Pulmonary artery endothelial cell (primary cell): ENCODE measurements around the gene CCDC30. TPM values are rescaled to one million over a fixed set of nuclear protein-coding genes. Genes with fewer than 3 reads are reported as not detected.
"Not testable (repeated sequence)": the region's sequence is repeated elsewhere in the genome, so short reads cannot be mapped to it uniquely, and the experiment has no call there.

Source experiments
- DNase-seq: peaks from one replicate; pipeline ENCODE4 v3.0.0-alpha.2; 2011; ENCODE audit warnings: low read depth, low spot score
- total RNA-seq: library from RNA; depleted of rRNA; stranded (reverse); fragments of >200 nt; gene quantifications from 2 replicates; pipeline ENCODE4 v1.2.3, GENCODE V29; 2014

CCDC30 gene
- total RNA-seq, 1 donor from 2014 or later: 0.53 TPM

GRCh38 chr1:42657201-42657600 is 194.1 kb downstream of the CCDC30 start:
- no peak for DNase-seq

DNA sequence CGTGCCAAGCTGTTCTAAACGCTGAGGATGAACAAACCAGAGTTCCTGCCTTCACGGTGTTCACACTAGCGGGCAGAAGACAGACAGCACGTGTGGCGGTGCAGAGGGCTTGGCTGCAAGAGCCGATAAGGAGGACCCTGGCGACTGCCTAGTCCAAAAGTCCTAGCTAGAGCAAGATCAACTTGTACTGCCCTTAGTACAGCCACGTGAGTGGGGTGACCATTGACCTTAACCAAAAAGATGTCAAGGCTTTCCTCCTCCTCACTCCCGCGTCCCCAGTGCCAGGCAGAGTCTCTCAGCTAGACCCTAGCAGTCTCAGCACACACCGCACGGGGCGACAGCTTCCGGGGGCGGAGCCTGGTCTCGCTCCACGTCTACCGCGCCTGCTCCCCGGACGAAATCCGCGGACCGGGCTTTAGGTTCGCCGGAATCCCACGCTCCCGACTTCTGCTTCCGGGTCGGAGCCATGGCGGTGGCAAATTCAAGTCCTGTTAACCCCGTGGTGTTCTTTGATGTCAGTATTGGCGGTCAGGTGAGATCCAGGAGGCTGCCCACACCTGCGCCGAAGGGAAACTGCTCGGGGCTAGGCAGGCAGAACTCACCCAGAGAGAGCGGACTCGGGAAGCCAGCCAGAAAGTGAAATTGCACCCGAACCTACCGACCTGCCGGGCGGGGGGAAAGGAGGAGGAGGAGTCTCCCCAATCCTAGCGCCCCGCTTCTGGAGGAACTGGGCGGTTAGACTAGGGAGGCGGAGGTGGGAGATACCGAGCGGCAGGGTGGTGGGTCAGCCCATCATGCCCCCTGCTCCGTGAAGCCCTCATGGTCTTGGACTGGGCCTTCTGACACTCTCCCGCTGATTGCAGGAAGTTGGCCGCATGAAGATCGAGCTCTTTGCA is 195.1 kb downstream of the CCDC30 start, which contains the start of gene PPIH:
TSS of gene PPIH (plus strand) at position 443 of the 896 bp plus-strand sequence. CDS start at position 467, 24 bp downstream.
- peak; percentile 67 for DNase-seq

DNA sequence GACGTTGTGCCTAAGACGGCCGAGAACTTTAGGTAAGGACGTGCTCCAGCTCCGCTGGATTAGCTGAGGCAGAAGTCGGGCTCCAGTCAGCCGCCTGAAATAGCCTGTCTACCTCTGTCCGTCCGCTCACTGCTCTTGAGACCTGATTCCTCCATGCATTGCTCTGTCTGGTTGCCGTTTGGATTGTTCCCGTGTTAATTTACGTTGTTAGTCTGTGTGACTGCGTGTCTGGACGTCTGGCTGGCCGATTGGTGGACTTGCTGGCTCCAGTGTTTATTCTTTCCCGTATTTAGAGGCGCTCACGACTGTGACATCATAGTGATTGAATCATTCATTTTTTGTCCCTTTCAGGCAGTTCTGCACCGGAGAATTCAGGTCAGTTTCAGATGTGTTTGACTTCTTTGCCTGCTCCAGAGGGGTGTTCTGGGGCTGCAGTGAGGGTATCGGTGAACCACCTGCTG is 195.8 kb downstream of the CCDC30 start:
- no peak for DNase-seq

DNA sequence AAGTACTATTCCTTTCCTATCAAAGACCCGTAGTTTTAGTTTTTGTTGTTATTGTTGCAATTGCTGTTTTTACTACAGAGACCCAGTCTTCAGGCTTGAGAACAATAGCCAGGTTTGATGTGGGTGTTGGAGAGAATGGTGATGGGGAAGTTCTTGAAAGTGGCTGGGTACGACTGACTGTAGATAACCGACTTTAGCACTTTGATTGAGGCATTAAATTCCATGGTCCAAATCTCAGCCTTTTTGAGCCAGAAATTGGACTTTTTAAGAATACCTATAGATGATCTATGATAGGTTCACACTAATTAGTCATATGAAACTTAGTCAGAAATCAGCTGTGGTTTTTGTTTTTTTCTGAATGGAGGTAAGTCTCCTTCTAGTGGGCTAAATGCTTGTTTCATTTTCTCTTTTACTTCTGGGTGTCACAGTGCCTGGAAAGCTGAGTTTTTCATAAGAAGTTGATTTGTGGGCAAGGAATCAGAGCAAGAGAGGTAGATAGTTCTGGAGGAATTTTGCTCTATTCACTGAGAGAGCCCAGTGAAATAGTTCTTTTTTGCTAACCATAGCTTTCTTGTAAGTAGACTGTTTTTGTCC is 197.9 kb downstream of the CCDC30 start:
- DNase-seq: no peak

DNA sequence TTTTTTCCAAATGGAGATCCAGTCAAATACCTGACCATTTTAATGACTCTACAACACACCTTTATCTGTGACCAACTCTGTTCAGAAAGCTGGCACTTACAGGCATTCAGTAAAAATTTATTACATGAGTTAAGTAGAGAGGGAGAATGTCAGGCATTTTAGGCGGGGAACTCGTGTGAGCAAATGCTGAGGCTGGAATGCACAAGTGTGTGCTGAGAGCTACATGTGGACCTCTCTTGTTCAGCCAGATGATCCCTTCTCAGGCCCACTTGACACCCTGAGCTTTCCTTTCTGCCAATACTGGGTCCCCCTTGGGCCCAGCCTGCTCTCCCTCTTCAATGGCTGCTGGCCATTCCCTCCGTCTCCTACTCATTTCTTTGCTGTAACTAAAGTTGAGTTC is 206.8 kb downstream of the CCDC30 start:
- no peak for DNase-seq

DNA sequence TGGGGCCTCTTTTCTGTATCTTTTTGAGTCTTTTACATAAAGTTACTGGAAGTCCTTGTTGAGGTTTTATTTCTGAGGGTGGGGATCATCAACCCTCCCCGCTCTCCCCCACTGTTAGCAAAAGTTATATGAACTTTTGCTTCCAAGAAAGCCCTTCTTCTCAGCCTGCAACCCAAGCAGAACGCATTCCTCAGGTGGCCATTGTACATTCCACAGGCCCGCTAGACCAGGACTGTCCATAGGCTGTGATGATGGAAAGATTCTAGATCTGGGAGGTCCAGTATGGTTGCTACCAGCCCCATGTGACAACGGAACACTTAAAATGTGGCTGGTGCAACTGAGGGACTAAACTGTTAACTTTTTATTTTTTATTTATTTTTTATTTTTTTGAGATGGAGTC is 207.3 kb downstream of the CCDC30 start:
- DNase-seq: no peak

GRCh38 chr1:42674214-42674613 is 211.1 kb downstream of the CCDC30 start:
- peak; percentile 83 for DNase-seq

DNA sequence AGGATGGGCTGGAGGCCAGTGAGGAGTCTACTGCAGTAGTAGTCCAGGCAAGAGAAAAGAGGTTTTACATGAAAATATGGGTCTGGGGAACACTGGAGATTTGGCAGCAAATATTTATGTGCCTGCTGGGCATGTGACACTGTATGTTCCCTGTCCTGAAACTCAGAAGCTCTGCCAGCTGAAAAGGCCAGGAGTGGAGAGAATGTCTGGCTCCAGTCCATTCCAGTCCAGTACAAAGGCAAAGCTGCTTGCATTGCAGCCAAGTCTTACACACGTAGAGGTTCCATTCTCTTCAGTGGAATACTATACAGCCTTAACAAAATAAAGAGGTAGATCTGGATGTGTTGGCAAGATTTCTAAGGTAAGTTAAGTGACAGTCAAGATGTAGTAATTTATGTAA is 211.6 kb downstream of the CCDC30 start:
- no peak for DNase-seq

GRCh38 chr1:42675467-42675866 is 212.4 kb downstream of the CCDC30 start:
- no peak for DNase-seq

DNA sequence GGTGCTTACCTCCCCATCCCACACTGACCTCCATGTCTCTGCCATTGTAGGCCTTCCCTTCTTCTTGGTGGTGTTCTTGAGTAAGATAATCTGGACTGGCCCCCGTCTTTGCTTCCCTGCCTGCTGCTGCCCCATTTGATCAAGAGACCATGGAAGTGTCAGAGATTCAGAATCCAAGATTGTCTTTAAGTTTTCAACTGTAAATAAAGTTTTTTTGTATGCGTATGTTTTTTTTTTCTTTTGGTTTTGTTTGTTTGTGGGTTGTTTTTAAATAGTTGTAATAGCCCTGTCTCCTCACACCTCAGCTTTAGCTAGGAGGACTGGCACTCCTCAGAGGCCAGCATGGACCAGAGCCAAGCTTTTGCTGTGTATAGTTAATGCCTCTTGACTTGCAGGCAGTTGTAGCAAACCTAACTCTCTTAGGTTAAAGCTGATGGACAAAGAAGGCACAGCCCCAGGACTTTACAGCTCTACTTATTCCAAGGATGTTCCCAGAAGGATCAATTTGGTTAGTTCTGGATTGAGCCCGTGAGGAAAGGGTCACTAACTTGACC is 213.5 kb downstream of the CCDC30 start:
- DNase-seq: no peak

DNA sequence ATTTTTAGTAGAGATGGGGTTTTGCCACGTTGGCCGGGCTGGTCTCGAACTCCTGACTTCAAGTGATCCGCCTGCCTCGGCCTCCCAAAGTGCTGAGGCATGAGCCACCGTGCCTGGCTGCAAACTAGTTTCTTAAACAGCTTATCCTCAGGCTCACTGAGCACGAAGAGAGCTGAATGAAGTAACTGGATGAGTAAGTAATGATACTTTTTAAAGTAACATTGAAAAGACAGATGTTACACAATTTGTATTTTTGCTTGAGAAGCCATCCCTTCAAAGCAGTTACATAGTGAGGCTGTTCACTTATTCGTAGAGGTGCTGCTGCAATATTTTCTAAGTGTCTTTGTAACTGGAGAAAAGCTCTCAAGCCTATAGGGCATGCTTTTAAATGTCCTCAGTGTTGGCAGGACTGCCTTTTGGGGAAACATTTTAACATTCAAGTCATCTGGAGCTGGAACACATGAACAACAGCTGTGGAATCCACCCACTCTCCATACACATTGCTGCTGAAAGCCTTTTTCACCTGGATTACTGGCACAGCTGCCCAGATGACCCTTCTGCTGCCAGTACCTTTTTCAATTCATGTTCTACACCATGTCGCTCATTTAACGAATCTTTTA is 216.4 kb downstream of the CCDC30 start:
- DNase-seq: no peak

- no peak for DNase-seq
These were observed 217.0 kb downstream of the CCDC30 start for GRCh38 chr1:42680055-42680454.

DNA sequence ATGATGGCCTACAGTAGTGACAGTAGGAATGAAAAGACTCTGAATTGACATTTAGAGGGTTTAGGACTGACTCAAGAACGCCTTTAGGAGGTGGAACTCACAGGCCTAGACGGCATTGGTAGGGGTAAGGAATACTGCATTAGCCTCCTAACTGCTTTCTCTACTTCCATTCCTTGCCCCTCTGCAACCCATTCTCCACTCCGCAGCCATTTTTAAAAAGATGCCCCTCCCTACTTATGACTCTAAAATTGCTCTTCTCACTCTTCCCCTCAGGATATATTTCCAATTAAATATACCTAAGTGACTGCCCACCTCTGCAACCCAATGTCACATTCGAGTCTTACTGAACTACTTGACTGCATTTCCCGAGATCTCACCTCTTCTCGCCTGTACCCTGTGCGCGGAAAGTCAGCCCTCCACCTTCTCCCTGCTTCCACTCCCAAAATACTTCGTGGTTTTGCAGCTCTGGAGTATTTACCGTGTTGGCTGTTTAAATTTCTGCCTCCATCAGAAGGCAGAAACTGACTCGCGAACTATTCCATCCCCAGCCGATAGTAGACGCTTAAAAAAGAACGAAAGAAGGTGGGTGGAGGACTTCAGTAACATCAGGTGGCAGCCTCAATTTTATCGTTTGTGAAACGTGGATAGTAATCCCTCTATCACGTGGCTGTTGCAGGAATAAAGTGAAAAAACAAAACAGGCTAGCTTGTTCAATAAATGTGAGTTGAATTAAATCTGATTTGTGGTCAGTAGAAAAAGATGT is 218.0 kb downstream of the CCDC30 start:
- no peak for DNase-seq

DNA sequence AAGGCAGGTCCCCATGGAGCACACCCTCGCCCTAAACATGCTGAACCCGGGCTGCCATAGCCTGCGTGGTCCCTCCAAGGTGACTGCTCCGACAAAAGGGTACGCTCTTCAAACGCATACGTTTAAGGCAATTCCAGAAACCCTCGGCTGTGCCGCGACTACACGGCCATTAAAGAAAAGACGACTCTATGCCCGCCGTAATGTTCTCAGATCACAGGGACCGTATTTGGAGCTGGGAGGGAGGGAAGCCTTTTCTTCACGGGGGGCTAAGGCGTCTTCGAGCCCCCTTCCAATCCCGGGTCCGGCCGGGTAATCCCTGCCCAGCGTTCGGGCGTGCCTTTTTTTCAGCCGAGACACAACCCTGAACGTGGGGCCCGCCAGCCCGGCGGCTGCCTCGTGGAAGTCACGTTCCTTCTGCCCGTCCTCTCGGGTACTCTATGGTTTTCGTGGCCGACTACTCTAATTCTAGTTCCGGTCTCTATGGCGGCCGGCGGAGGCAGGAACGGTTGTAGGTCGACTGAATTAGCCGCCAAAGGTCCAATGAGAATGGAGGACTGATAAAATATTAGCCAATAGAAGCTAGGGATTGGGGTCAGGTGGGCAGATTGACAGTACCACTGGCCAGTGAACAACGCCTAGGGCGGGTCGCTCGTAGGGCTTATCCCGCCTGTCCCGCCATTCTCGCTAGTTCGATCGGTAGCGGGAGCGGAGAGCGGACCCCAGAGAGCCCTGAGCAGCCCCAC is 218.8 kb downstream of the CCDC30 start, which contains the start of gene YBX1:
TSS of gene YBX1 (plus strand) at position 678 of the 743 bp plus-strand sequence. CDS start 148 bp downstream, outside the sequence.
- DNase-seq: peak; percentile 96

DNA sequence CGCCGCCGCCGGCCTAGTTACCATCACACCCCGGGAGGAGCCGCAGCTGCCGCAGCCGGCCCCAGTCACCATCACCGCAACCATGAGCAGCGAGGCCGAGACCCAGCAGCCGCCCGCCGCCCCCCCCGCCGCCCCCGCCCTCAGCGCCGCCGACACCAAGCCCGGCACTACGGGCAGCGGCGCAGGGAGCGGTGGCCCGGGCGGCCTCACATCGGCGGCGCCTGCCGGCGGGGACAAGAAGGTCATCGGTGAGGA is 219.3 kb downstream of the CCDC30 start:
- not testable (repeated sequence) for DNase-seq

DNA sequence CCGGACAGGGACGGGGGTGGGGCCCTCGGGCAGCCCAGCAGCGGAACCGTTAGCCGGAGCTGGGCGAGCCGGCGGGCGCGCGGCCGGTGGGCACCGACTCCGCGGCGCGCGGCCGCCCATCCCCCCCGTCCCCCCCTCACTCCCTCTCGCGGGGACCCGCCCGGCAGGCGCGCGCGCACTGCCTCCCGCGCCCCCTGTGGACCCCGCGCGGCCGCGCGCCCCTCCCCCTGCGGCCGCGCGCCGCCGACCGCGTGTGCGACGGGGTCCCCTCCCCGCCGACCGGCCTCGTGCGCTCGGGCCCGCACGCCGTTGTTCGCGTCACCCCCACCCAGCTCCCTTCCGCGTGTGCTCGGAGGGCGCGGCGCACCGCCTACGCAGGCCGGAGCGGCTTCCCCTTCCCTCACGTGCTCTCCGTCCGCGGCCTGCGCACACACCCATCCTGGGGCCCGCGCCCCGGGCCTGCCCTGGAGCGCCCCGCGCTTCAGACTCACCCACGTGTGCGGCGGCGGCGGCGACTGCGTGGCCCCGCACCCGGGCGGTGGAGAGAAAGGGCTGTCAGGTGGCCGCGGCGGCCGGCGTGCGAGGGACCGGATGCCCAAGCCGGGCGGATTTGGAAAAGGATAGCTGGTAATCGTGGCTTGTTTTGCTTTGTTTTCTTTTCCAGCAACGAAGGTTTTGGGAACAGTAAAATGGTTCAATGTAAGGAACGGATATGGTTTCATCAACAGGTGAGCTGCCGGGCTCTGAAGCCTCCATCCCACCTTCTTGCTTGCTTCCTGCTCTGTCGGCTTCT is 219.8 kb downstream of the CCDC30 start:
- no peak for DNase-seq

- DNase-seq: no peak
These were observed 221.1 kb downstream of the CCDC30 start for GRCh38 chr1:42684139-42684538.

- DNase-seq: no peak
These were observed 223.3 kb downstream of the CCDC30 start for GRCh38 chr1:42686418-42686817.

GRCh38 chr1:42689912-42690311 is 226.8 kb downstream of the CCDC30 start:
- DNase-seq: no peak
